HCT116 (cell line): ENCODE measurements around the gene GALT. TPM values are rescaled to one million over a fixed set of nuclear protein-coding genes. Genes with fewer than 3 reads are reported as not detected.

Experiments
- ATAC-seq: fragments of 200-7000 bp; cut with Tn5 transposase; 2 replicates; pipeline ENCODE4 v1.9.1; 2020; ENCODE audit warnings: mild to moderate bottlenecking, moderate library complexity
- BruUV-seq: library from RNA; stranded (reverse); fragments of 400-500 nt; replicated peaks from 2 replicates; lab custom pipeline; 2021; lab: Mats Ljungman, UMichigan
- CTCF ChIA-PET: fragments of 300-600 bp; sonication (Branson Sonifier 250); formaldehyde crosslinking; loops from one replicate; lab custom pipeline; 2021; ENCODE audit warnings: antibody characterized with exemption; lab: Charles Lee
- POLR2A ChIA-PET: fragments of 300-600, 350-600 bp; sonication (Branson Sonifier 250); formaldehyde crosslinking; loops from one replicate; lab custom pipeline; 2021; ENCODE audit warnings: antibody characterized with exemption; lab: Charles Lee
- RAD21 ChIA-PET, 2 experiments: fragments of 300-600 bp; sonication (Branson Sonifier 250); formaldehyde crosslinking; loops; one replicate each; lab custom pipeline; 2023; ENCODE audit warnings: low total read pairs in 2 of 2; ENCODE audit not compliant: uncharacterized antibody in 2 of 2, unreplicated experiment in 2 of 2, low non-redundant PET in 1 of 2; lab: Charles Lee
- DNase-seq: peaks from one replicate; pipeline ENCODE4 v3.0.0-alpha.2; 2010; ENCODE audit warnings: low read depth, low spot score
- H2AFZ ChIP-seq: fragments of 200-600 bp; shearing (Covaris generic), sonication (generic); 2 replicates; pipeline ENCODE4 v1.6.1; 2017; ENCODE audit warnings: low read depth, mixed run types, mixed read lengths, antibody characterized with exemption, low read length; ENCODE audit not compliant: poor library complexity, severe bottlenecking
- H3K27ac ChIP-seq: 2 replicates; pipeline ENCODE4 v1.5.1; 2012; ENCODE audit warnings: low read depth, low read length
- H3K27me3 ChIP-seq: fragments of 200-600 bp; sonication (generic); 2 replicates; pipeline ENCODE4 v1.6.1; 2016; ENCODE audit warnings: mixed run types, low read length, mixed read lengths; ENCODE audit not compliant: insufficient read depth
- H3K36me3 ChIP-seq, 2 experiments: fragments of 200-500 bp in 1 of 2; fragments of 200-600 bp in 1 of 2; sonication (Bioruptor generic) in 1 of 2; sonication (generic) in 1 of 2; 2 replicates each; pipeline versions ENCODE4 v1.5.1 to v1.6.1; 2014 to 2016; ENCODE audit warnings: low read length in 2 of 2, inconsistent platforms in 1 of 2, mixed read lengths in 1 of 2, mixed run types in 1 of 2; ENCODE audit not compliant: insufficient read depth in 2 of 2, control insufficient read depth in 1 of 2
- H3K4me1 ChIP-seq, 2 experiments: fragments of 200-600 bp in 1 of 2; sonication (generic) in 1 of 2; 2 replicates each; pipeline versions ENCODE4 v1.5.1 to v1.6.1; 2012 to 2017; ENCODE audit warnings: low read length in 2 of 2, inconsistent platforms in 1 of 2, mild to moderate bottlenecking in 1 of 2, mixed read lengths in 1 of 2, mixed run types in 1 of 2, moderate library complexity in 1 of 2; ENCODE audit not compliant: insufficient read depth in 2 of 2, control insufficient read depth in 1 of 2
- H3K4me2 ChIP-seq: fragments of 200-600 bp; sonication (generic); 2 replicates; pipeline ENCODE4 v1.6.1; 2017; ENCODE audit warnings: mixed run types, low read length, mixed read lengths
- H3K4me3 ChIP-seq, 2 experiments: fragments of 200-600 bp in 1 of 2; sonication (generic) in 1 of 2; replicated peaks in 1 of 2; 2 replicates each; pipeline ENCODE4 v1.5.1; 2011 to 2016; ENCODE audit warnings: low read length in 2 of 2, control low read depth in 1 of 2, low read depth in 1 of 2, mild to moderate bottlenecking in 1 of 2, mixed read lengths in 1 of 2, mixed run types in 1 of 2
- H3K79me2 ChIP-seq: fragments of 200-600 bp; sonication (generic); 2 replicates; pipeline ENCODE4 v1.6.1; 2017; ENCODE audit warnings: mild to moderate bottlenecking, mixed run types, low read length, moderate library complexity, mixed read lengths; ENCODE audit not compliant: insufficient read depth
- H3K9ac ChIP-seq: fragments of 200-600 bp; sonication (generic); 2 replicates; pipeline ENCODE4 v1.6.1; 2016; ENCODE audit warnings: low read length, mixed read lengths
- H3K9me2 ChIP-seq: fragments of 200-600 bp; sonication (generic), shearing (Covaris generic); 2 replicates; pipeline ENCODE4 v1.6.1; 2017; ENCODE audit warnings: mixed run types, mild to moderate bottlenecking, moderate library complexity; ENCODE audit not compliant: insufficient read depth
- H3K9me3 ChIP-seq, 2 experiments: fragments of 200-500 bp in 1 of 2; fragments of 200-600 bp in 1 of 2; sonication (Bioruptor generic) in 1 of 2; sonication (generic) in 1 of 2; 2 replicates each; pipeline ENCODE4 v1.6.1; 2014 to 2017; ENCODE audit warnings: low read length in 2 of 2, mixed read lengths in 2 of 2, inconsistent platforms in 1 of 2, low read depth in 1 of 2, mild to moderate bottlenecking in 1 of 2, mixed run types in 1 of 2, moderate library complexity in 1 of 2; ENCODE audit not compliant: control insufficient read depth in 1 of 2, insufficient read depth in 1 of 2
- H4K20me1 ChIP-seq: fragments of 200-600 bp; sonication (generic), shearing (Covaris generic); 2 replicates; pipeline ENCODE4 v1.6.1; 2017; ENCODE audit warnings: mixed run types, mild to moderate bottlenecking, moderate library complexity; ENCODE audit not compliant: insufficient read depth
- CEBPB ChIP-seq: IDR thresholded peaks from 2 replicates; pipeline ENCODE4 v1.6.1; 2012; ENCODE audit warnings: low read depth
- CTCF ChIP-seq, 3 experiments: fragments of 200-600 bp in 1 of 3; sonication (generic) in 1 of 3; IDR thresholded peaks in 2 of 3; conservative IDR thresholded peaks in 1 of 3; 2 replicates each; pipeline ENCODE4 v1.5.1; 2012 to 2017; ENCODE audit warnings: low read depth in 2 of 3, low read length in 2 of 3, antibody characterized with exemption in 1 of 3, borderline replicate concordance in 1 of 3, control low read depth in 1 of 3, mild to moderate bottlenecking in 1 of 3, mixed read lengths in 1 of 3, mixed run types in 1 of 3, moderate library complexity in 1 of 3; ENCODE audit not compliant: insufficient read depth in 1 of 3
- EGR1 ChIP-seq: IDR thresholded peaks from 2 replicates; pipeline ENCODE4 v1.6.1; 2012; ENCODE audit warnings: low read depth
- ELF1 ChIP-seq: IDR thresholded peaks from 2 replicates; pipeline ENCODE4 v1.6.1; 2012; ENCODE audit warnings: low read depth, borderline replicate concordance
- EZH2 ChIP-seq: fragments of 200-600 bp; sonication (generic); IDR thresholded peaks from 2 replicates; pipeline ENCODE4 v1.6.1; 2017; ENCODE audit warnings: antibody characterized with exemption, mixed run types
- EZH2phosphoT487 ChIP-seq: fragments of 200-600 bp; IDR thresholded peaks from 2 replicates; pipeline ENCODE4 v1.6.1; 2018; ENCODE audit warnings: antibody characterized with exemption, borderline replicate concordance
- FOSL1 ChIP-seq: IDR thresholded peaks from 2 replicates; pipeline ENCODE4 v1.6.1; 2012; ENCODE audit warnings: low read depth
- JUND ChIP-seq: IDR thresholded peaks from 2 replicates; pipeline ENCODE4 v1.6.1; 2012
- MAX ChIP-seq: IDR thresholded peaks from 2 replicates; pipeline ENCODE4 v1.6.1; 2012
- RAD21 ChIP-seq: IDR thresholded peaks from 2 replicates; pipeline ENCODE4 v1.6.1; 2012; ENCODE audit warnings: low read depth, mild to moderate bottlenecking
- SIN3A ChIP-seq: IDR thresholded peaks from 2 replicates; pipeline ENCODE4 v1.6.1; 2012; ENCODE audit warnings: low read depth
- SRF ChIP-seq: IDR thresholded peaks from 2 replicates; pipeline ENCODE4 v1.6.1; 2012; ENCODE audit warnings: low read depth
- TCF7L2 ChIP-seq: IDR thresholded peaks from 2 replicates; pipeline ENCODE4 v1.7.0; 2011; ENCODE audit warnings: borderline replicate concordance, inconsistent platforms; ENCODE audit not compliant: insufficient read depth, insufficient read length; ENCODE audit errors: extremely low read depth
- ZNF274 ChIP-seq: fragments of 200-500 bp; sonication (Bioruptor generic); IDR thresholded peaks from 2 replicates; pipeline ENCODE4 v1.6.1; 2014; ENCODE audit warnings: mild to moderate bottlenecking, low read depth, low read length, inconsistent platforms
- intact Hi-C: fragments of 100-400 bp; cut with micrococcal nuclease; formaldehyde crosslinking; loops from 2 replicates; pipeline ENCODE4 v1.10.0; 2022
- total RNA-seq: library from RNA; stranded (reverse); gene quantifications from one replicate; pipeline ENCODE4 v1.2.1, GENCODE V29; 2021; ENCODE audit not compliant: unreplicated experiment
- TF ChIP-seq, protein P1 (sequence below): IDR thresholded peaks from 2 replicates; pipeline ENCODE4 v1.6.1; 2011; ENCODE audit warnings: mild to moderate bottlenecking, low read length, moderate library complexity; ENCODE audit not compliant: insufficient replicate concordance; ENCODE audit errors: extremely low read depth
- TF ChIP-seq, protein P2 (sequence below): IDR thresholded peaks from 2 replicates; pipeline ENCODE4 v1.6.1; 2012; ENCODE audit warnings: low read depth

GALT gene
- total RNA-seq, 1 experiment from 2014 or later = 28.2 TPM

DNA sequence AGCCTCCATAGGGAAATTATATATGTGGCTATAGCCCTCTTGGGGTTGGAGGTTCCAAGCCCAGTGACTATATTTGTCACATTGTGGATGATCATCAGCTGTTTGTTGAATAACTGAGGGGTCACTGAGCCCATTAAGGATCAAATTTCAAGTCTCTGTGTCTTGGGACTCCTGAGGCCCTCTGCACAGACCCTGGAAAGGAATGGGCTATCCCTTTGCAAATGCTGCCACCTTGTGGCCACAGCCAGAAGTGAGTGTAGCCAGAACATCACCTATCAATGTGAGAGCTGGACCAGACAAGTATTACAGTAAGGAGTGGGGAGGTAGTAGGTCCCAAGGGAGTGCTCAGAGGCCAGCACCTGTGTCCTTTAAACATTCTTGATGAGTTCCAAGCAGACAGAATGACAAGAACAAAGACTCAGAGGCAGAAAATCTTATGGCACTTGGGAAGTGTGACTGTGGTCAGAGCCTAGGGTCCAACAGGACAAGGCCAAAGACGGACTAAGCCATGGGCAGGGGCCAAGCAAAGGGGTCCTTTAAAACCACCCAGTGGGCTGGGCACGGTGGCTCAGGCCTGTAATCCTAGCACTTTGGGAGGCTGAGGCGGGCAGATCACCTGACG lies 42.8 kb upstream of the GALT start:
- ATAC-seq = peak; percentile 98
- ChIA-PET RAD21 (interaction anchor here (0.6 to 1.2 kb wide), 5 partner anchors 31 to 200 kb away, joined by 3 to 4 read pairs (median 4); no protein-coding TSS in a partner anchor), CTCF (interaction anchor here (0.6 to 1.5 kb wide), 20 partner anchors 8 to 980 kb away, joined by 3 to 18 read pairs (median 4); partner anchors contain the start of genes DNAI1, FAM219A, MYORG and RPP25L), POLR2A (interaction anchor here (1.0 kb wide), 1 partner anchor 273 kb away, joined by 3 read pairs; no protein-coding TSS in a partner anchor)
- Histone ChIP-seq H3K36me3 (no peaks in the 10 kb centered on the region), H3K4me2 (no peak overlapping the region), H3K4me1 (peaks cover 0 to 10% of the 10 kb centered on the region in 2 experiments; a peak in 1 of 4 replicates), H3K9me2 (no peaks in the 10 kb centered on the region), H3K27ac (no peak overlapping the region), H2AFZ (no peak overlapping the region), H3K27me3 (no peaks in the 10 kb centered on the region), H3K9me3 (no peaks in the 10 kb centered on the region), H4K20me1 (no peaks in the 10 kb centered on the region), H3K9ac (no peak overlapping the region), H3K4me3 (no peak overlapping the region), H3K79me2 (no peaks in the 10 kb centered on the region)
- peak; percentile 42 for DNase-seq
- TF ChIP-seq SIN3A (no peak), CEBPB (no peak), RAD21 (peak; percentile 94), TCF7L2 (no peak), FOSL1 (no peak), ZNF274 (no peak), ELF1 (no peak), JUND (no peak), CTCF (IDR thresholded peaks at IDR 0.05 in 2 of 3, conservative IDR thresholded peaks at IDR 0.05 in 1 of 3; ENCODE audit: borderline replicate concordance in 1 of 3, insufficient read depth in 1 of 3, low read depth in 2 of 3, low read length in 2 of 3) (peak; percentile 84 to 99 (median 91); a peak in 5 of 6 replicates), EGR1 (no peak), MAX (no peak), EZH2 (no peak), SRF (no peak), EZH2phosphoT487 (no peak)
- TF ChIP-seq, protein P1, sequence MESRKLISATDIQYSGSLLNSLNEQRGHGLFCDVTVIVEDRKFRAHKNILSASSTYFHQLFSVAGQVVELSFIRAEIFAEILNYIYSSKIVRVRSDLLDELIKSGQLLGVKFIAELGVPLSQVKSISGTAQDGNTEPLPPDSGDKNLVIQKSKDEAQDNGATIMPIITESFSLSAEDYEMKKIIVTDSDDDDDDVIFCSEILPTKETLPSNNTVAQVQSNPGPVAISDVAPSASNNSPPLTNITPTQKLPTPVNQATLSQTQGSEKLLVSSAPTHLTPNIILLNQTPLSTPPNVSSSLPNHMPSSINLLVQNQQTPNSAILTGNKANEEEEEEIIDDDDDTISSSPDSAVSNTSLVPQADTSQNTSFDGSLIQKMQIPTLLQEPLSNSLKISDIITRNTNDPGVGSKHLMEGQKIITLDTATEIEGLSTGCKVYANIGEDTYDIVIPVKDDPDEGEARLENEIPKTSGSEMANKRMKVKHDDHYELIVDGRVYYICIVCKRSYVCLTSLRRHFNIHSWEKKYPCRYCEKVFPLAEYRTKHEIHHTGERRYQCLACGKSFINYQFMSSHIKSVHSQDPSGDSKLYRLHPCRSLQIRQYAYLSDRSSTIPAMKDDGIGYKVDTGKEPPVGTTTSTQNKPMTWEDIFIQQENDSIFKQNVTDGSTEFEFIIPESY = no peak
- TF ChIP-seq, protein P2, sequence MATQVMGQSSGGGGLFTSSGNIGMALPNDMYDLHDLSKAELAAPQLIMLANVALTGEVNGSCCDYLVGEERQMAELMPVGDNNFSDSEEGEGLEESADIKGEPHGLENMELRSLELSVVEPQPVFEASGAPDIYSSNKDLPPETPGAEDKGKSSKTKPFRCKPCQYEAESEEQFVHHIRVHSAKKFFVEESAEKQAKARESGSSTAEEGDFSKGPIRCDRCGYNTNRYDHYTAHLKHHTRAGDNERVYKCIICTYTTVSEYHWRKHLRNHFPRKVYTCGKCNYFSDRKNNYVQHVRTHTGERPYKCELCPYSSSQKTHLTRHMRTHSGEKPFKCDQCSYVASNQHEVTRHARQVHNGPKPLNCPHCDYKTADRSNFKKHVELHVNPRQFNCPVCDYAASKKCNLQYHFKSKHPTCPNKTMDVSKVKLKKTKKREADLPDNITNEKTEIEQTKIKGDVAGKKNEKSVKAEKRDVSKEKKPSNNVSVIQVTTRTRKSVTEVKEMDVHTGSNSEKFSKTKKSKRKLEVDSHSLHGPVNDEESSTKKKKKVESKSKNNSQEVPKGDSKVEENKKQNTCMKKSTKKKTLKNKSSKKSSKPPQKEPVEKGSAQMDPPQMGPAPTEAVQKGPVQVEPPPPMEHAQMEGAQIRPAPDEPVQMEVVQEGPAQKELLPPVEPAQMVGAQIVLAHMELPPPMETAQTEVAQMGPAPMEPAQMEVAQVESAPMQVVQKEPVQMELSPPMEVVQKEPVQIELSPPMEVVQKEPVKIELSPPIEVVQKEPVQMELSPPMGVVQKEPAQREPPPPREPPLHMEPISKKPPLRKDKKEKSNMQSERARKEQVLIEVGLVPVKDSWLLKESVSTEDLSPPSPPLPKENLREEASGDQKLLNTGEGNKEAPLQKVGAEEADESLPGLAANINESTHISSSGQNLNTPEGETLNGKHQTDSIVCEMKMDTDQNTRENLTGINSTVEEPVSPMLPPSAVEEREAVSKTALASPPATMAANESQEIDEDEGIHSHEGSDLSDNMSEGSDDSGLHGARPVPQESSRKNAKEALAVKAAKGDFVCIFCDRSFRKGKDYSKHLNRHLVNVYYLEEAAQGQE = no peak
- no TSS peak for BruUV-seq
- intact Hi-C loops = loop anchor here (2.0 to 10.0 kb wide), 3 partner anchors 55 to 349 kb away; no protein-coding TSS in a partner anchor
